Measurements from ENCODE around the gene TEAD2. TPM values are rescaled to one million over a fixed set of nuclear protein-coding genes. Genes with fewer than 3 reads are reported as not detected.

The TEAD2 gene
- total RNA-seq, 2 donors from 2014 or later: 0.16 TPM; not detected in 1

DNA sequence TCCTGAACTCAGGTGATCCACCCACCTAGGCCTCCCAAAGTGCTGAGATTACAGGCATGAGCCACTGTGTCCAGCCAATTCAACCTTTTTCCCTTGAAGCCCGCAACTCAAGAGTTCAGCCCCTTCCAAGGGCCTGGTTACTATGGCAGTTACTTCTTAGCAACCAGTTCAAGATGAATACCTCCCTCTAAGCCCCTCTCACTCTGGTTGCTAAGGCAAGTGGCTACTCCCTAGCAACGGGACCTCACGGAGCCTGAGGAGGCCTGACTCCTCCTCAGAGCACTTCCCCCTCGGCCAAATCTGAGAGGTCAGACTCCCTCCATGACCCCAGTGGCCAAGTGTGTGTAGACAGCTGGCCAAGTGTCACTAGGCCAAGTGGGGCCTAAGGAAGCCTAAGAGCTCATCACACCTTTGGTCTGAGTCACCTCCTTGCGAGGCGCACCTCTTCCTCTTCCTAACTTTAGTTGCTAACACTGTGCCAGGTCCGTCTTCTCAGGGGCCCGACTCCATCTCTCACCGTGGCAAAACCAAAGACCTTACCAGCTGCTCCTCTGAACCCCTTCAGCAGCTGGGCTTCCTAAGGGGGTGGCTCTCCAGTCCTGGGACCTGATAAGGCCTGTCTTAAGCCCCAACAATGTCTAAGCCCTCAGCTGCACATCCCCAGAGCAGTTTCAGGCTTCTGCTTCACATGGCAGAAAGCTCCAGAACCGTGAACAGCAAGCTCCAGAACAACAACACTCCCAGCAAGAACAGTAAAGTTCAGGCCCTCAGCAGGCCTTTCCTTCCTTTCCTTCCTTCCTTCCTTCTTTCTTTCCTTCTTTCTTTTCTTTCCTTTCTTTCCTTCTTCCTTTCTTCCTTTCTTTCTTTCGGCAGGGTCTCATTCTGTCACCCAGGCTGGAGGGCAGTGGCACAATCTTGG lies 17.5 kb downstream of the TEAD2 start:
- Mint-ChIP-seq H3K9me3 (no peaks in the 10 kb centered on the region), H3K27me3 (no peaks in the 10 kb centered on the region), H3K36me3 (ENCODE audit: low read depth) (peaks cover 9% of the 10 kb centered on the region), H3K4me1 (peaks cover 4% of the 10 kb centered on the region), H3K27ac (peak overlapping the region; percentile 69), H3K4me3 (no peak overlapping the region)
- no peak for ATAC-seq (replicated peaks)

- Mint-ChIP-seq H3K27ac (peak overlapping the region; percentile 25), H3K4me3 (no peak overlapping the region), H3K9me3 (no peaks in the 10 kb centered on the region), H3K36me3 (ENCODE audit: low read depth) (peaks cover 20% of the 10 kb centered on the region), H3K4me1 (peaks cover 10% of the 10 kb centered on the region), H3K27me3 (no peaks in the 10 kb centered on the region)
- peak; percentile 70 for ATAC-seq (replicated peaks)
Observed at GRCh38 chr19:49343123-49343522, 19.1 kb downstream of the TEAD2 start.

GRCh38 chr19:49342291-49342721 lies 19.9 kb downstream of the TEAD2 start:
- Mint-ChIP-seq H3K4me3 (no peak overlapping the region), H3K36me3 (ENCODE audit: low read depth) (peaks cover 28% of the 10 kb centered on the region), H3K4me1 (peaks cover 17% of the 10 kb centered on the region), H3K27ac (peak overlapping the region; percentile 25), H3K9me3 (no peaks in the 10 kb centered on the region), H3K27me3 (no peaks in the 10 kb centered on the region)
- ATAC-seq (replicated peaks): no peak

- no peak for ATAC-seq (replicated peaks)
- H3K9me3 Mint-ChIP-seq: no peaks in the 10 kb centered on the region
- peaks cover 41% of the 10 kb centered on the region for H3K36me3 Mint-ChIP-seq (ENCODE audit: low read depth)
- no peak overlapping the region for H3K27ac Mint-ChIP-seq
- no peak overlapping the region for H3K4me3 Mint-ChIP-seq
- H3K4me1 Mint-ChIP-seq: peaks cover 22% of the 10 kb centered on the region
- H3K27me3 Mint-ChIP-seq: no peaks in the 10 kb centered on the region
Observed at GRCh38 chr19:49340865-49341718, 21.1 kb downstream of the TEAD2 start.

- no peak for ATAC-seq (replicated peaks)
- Mint-ChIP-seq H3K27ac (no peak overlapping the region), H3K9me3 (no peaks in the 10 kb centered on the region), H3K36me3 (ENCODE audit: low read depth) (peaks cover 48% of the 10 kb centered on the region), H3K4me1 (peaks cover 22% of the 10 kb centered on the region), H3K27me3 (no peaks in the 10 kb centered on the region), H3K4me3 (no peak overlapping the region)
Observed at GRCh38 chr19:49340069-49340864, 21.9 kb downstream of the TEAD2 start.

GRCh38 chr19:49339301-49340068 lies 22.7 kb downstream of the TEAD2 start:
- ATAC-seq (replicated peaks): no peak
- H3K27ac Mint-ChIP-seq: no peak overlapping the region
- no peak overlapping the region for H3K4me3 Mint-ChIP-seq
- H3K4me1 Mint-ChIP-seq: peaks cover 23% of the 10 kb centered on the region
- H3K27me3 Mint-ChIP-seq: no peaks in the 10 kb centered on the region
- H3K9me3 Mint-ChIP-seq: no peaks in the 10 kb centered on the region
- H3K36me3 Mint-ChIP-seq (ENCODE audit: low read depth): peaks cover 53% of the 10 kb centered on the region

- H3K4me3 Mint-ChIP-seq: no peak overlapping the region
- ATAC-seq (replicated peaks): no peak
- no peaks in the 10 kb centered on the region for H3K27me3 Mint-ChIP-seq
- peaks cover 53% of the 10 kb centered on the region for H3K36me3 Mint-ChIP-seq (ENCODE audit: low read depth)
- H3K9me3 Mint-ChIP-seq: no peaks in the 10 kb centered on the region
- H3K27ac Mint-ChIP-seq: no peak overlapping the region
- H3K4me1 Mint-ChIP-seq: peaks cover 29% of the 10 kb centered on the region
Observed at GRCh38 chr19:49338691-49339300, 23.4 kb downstream of the TEAD2 start.

DNA sequence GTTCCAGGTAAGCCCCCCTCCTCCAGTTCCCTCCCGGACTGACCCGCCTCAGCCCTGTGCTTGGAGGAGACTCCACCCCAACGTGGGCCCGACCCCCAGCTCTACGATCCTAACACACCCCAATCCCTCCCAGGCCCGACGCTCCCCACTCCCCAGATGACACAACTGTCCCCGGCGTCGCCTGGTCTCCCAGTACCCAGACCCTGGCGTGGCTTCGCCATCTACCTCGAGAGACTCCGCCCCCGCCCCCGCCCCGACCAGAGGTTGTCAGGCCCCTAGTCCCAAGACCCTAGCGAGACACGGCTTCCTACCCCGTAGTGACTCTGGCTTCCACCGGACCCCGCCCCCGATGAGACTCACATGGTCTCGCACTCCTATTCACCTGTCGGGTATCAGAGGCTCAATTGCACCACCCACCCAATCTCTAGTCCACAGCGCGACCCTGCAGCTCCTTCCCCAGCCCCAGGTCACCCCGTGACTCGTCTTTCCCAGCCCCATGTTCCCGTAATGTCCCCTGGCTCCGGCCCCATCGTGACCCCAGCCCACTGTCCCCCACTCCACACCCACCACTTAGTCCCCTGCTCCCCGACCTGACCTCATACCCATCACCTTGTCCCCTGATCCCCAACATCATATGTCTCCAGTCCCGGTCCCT lies 24.1 kb downstream of the TEAD2 start:
- Mint-ChIP-seq H3K4me3 (no peak overlapping the region), H3K4me1 (peaks cover 36% of the 10 kb centered on the region), H3K27ac (no peak overlapping the region)

GRCh38 chr19:49337267-49338022 lies 24.8 kb downstream of the TEAD2 start:
- Mint-ChIP-seq H3K4me3 (peak overlapping the region; percentile 97), H3K36me3 (ENCODE audit: low read depth) (peaks cover 53% of the 10 kb centered on the region), H3K27ac (peak overlapping the region; percentile 95), H3K9me3 (no peaks in the 10 kb centered on the region), H3K27me3 (no peaks in the 10 kb centered on the region), H3K4me1 (peaks cover 41% of the 10 kb centered on the region)
- no peak for ATAC-seq (replicated peaks)

More for the DNA sequence above, 24.1 kb downstream of the TEAD2 start:
- ATAC-seq (replicated peaks): no peak
- no peaks in the 10 kb centered on the region for H3K9me3 Mint-ChIP-seq
- peaks cover 53% of the 10 kb centered on the region for H3K36me3 Mint-ChIP-seq (ENCODE audit: low read depth)
- no peaks in the 10 kb centered on the region for H3K27me3 Mint-ChIP-seq

DNA sequence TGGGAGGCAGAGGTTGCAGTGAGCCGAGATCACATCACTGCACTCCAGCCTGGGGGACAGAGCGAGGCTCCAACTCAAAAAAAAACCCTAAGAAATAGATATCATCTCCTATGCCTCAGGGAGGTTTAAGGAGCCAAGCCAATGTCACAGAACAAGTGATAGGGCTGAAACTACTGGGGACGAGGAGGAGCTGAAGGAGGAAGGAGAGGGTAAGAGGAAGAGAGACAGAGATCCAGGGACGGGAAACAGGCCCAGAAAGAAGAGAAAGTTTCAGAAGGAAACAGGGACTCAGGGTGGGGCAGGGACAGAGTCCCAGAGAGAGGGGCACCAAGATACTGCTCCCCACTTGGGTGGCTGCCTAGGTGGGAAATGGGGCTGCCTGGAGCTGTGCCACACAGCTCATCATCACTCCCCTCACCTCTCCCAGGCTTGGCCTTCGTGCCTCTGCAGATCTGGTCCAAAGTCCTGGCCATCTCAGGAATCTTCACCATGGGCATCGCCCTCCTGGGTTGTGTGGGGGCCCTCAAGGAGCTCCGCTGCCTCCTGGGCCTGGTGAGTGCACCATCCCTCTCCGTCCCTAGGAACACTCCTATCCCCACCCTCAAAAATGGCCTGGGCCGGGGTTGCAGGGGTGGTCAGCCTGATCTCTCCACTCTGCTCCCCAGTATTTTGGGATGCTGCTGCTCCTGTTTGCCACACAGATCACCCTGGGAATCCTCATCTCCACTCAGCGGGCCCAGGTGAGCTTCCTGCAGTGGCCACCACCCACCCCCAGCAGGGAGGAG lies 25.5 kb downstream of the TEAD2 start:
- peak overlapping the region; percentile 97 for H3K4me3 Mint-ChIP-seq
- H3K36me3 Mint-ChIP-seq (ENCODE audit: low read depth): peaks cover 53% of the 10 kb centered on the region
- no peak for ATAC-seq (replicated peaks)
- peak overlapping the region; percentile 95 for H3K27ac Mint-ChIP-seq
- no peaks in the 10 kb centered on the region for H3K27me3 Mint-ChIP-seq
- H3K9me3 Mint-ChIP-seq: no peaks in the 10 kb centered on the region
- peaks cover 47% of the 10 kb centered on the region for H3K4me1 Mint-ChIP-seq

DNA sequence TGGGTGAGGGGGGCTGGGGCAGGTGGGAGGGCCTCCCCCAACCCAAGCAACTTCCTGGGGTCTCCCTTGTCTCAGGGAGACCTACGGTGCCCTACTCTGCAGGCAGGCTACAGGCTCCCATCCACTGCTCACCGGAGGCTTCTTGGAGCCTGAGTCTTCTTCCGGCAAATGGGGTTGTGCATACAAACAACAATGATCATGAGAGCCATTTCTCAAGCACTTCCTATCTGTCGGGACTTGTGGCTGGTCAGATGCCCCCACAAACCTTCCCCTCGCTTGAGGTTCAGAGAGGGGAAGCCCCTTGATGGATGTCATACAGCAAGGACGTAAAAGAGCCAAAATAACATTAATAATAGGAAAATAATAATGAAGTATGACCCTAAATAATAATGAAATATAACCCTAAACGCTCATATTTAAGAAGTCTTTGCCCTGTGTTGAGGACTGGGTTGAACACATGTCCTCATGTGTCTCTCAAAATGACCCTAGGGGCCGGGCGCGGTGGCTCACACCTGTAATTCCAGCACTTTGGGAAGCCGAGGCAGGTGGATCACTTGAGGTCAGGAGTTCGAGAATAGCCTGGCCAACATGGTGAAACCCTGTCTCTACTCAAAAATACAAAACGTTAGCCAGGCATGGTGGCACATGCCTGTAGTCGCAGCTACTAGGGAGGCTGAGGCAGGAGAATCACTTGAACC lies 26.3 kb downstream of the TEAD2 start:
- Mint-ChIP-seq H3K9me3 (no peaks in the 10 kb centered on the region), H3K36me3 (ENCODE audit: low read depth) (peaks cover 53% of the 10 kb centered on the region), H3K27ac (peak overlapping the region; percentile 95), H3K4me1 (peaks cover 47% of the 10 kb centered on the region), H3K27me3 (no peaks in the 10 kb centered on the region), H3K4me3 (peak overlapping the region; percentile 97)
- ATAC-seq (replicated peaks): peak; percentile 32

Measured in activated T-helper 17 cell treated with anti-CD3 and anti-CD28 coated beads, Interleukin-2, amount 50 U/mL, for 72 hours (primary cell).